ENCODE data around the gene CARD19. TPM values are rescaled to one million over a fixed set of nuclear protein-coding genes. Genes with fewer than 3 reads are reported as not detected.

CARD19 gene
- total and polyA plus RNA-seq, 9 of the 15 experiments (the other 6 are each of a cell fraction or from before 2014, with no cell fraction given): 0.90 to 34.9 (median 14.6) TPM

DNA sequence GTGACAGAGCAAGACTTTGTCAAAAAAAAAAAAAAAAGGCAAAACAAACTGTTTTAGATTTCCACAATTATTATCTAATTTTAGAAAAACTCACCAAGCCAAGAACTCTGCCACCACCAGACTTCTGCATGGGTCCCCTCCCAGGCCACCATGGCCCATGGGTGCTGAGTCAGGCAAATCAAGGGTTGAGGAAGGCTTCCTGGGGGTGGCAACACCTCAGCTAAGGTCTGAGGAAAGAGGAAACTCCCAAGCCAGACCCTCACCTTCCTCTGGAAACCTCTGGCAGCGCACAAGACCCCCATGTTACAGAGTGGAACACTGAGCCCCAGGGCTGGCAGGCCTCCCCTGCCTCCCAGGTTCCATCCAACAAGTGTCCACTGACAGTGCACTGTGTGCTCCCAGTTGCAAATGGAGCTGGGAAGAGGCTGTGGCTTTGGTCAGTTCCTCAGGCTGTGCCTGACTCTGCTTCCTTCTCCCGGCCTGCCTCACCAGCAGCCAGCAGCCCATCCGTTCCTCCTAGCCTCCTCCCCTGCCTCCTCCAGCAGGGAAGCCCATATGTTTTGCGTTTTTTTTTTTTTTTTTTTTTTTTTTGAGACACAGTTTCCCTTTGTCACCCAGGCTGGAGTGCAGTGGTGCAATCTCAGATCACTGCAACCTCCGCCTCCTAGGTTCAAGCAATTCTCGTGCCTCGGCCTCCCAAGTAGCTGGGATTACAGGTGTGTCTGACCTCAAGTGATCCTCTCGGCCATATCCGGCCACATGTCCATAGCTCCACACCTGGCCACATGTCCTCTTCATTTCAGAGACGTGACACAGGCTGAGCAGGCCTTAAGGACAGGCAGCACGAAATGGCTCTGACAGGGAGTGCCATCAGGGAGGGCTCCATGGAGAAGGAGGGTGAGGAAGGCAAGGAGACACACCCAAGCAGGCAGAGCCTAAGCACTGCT, 41.0 kb upstream of the CARD19 start:
- Histone ChIP-seq H2AFZ (ENCODE audit: low read depth, low read length) (no peak overlapping the region), H3K9me1 (ENCODE audit: control insufficient read depth, insufficient read depth, low read length) (no peaks in the 10 kb centered on the region), H4K20me1 (replicated peaks; ENCODE audit: control insufficient read depth, insufficient read depth, low read length) (no peaks in the 10 kb centered on the region), H3K36me3 (ENCODE audit: control insufficient read depth, insufficient read depth, low read length) (no peaks in the 10 kb centered on the region), H3K4me1 (replicated peaks in 1 of 2; ENCODE audit: control insufficient read depth in 2 of 2, insufficient read depth in 2 of 2, low read length in 2 of 2) (peaks cover 10 to 30% of the 10 kb centered on the region in 2 experiments), H3K4me3 (no peak overlapping the region), H3K9me3 (replicated peaks; ENCODE audit: control insufficient read depth, insufficient read depth, low read depth, low read length) (no peaks in the 10 kb centered on the region), H3K27me3 (ENCODE audit: control insufficient read depth in 2 of 2, insufficient read depth in 2 of 2, low read length in 2 of 2) (peaks cover 24 to 36% of the 10 kb centered on the region in 2 experiments), H3K79me2 (ENCODE audit: control insufficient read depth, insufficient read depth, low read length) (peaks cover 10% of the 10 kb centered on the region), H3K27ac (ENCODE audit: extremely low read depth, low read depth, low read length) (no peak overlapping the region), H3K9ac (ENCODE audit: insufficient read depth in 1 of 2, low read depth in 2 of 2, low read length in 2 of 2) (0 out of 4 replicates have a peak overlapping the region, but pooled peaks of 1 of the 2 experiments have one; percentile 24), H3K4me2 (ENCODE audit: insufficient read depth, low read length) (no peak overlapping the region)
- ChIA-PET CTCF (ENCODE audit: low intra/inter-chr PET ratio) (no interaction called here), POLR2A (no interaction called here)
- FAIRE-seq (no peak), DNase-seq (ENCODE audit: extremely low read depth in 1 of 4, low spot score in 3 of 4) (no peak), ATAC-seq (no peak)
- TF ChIP-seq MAFG (tag; conservative IDR thresholded peaks at IDR 0.05) (0 out of 2 replicates have a peak, but pooled peaks have one; percentile 12), TCF3 (CRISPR knock-in tag; IDR thresholded peaks at IDR 0.05) (no peak), ZNF316 (IDR thresholded peaks at IDR 0.05) (peak; percentile 41; the same call in 1 of the 2 replicates), ZFP36 (IDR thresholded peaks at IDR 0.05; ENCODE audit: low read depth, low read length, partially characterized antibody) (peak; percentile 63), MAZ (CRISPR knock-in tag; conservative IDR thresholded peaks at IDR 0.05 in 1 of 2, IDR thresholded peaks at IDR 0.05 in 1 of 2) (no peak), MAFK (IDR thresholded peaks at IDR 0.05; ENCODE audit: low read length) (peak; percentile 29; the same call in 1 of the 2 replicates)
- intact Hi-C loops (cut with micrococcal nuclease): no loop called here
- in situ Hi-C loops (cut with MboI): no loop called here
- BruUV-seq (replicated peaks): no TSS peak
- 48% methylated on average over 9 of the region's 11 CpGs for WGBS (ENCODE audit: insufficient coverage, low coverage, missing lambda C conversion rate)

All from K562 (cell line).